Measurements from ENCODE around the gene TMEM47.

The TMEM47 gene

GRCh38 chrX:34656842-34657725 lies at the start of gene TMEM47:
Gene TMEM47 (minus strand): TSS chrX:34657285. CDS start chrX:34657029, 256 bp downstream.
- no peak for DNase-seq (ENCODE audit: low read depth, low spot score)

- DNase-seq (ENCODE audit: low read depth, low spot score) = no peak
Measured at GRCh38 chrX:34687095-34687494, 30.0 kb upstream of the TMEM47 start.

GRCh38 chrX:34659575-34659974 lies 2.5 kb upstream of the TMEM47 start:
- DNase-seq (ENCODE audit: low read depth, low spot score) = no peak

GRCh38 chrX:34658326-34658725 lies 1.2 kb upstream of the TMEM47 start:
- DNase-seq (ENCODE audit: low read depth, low spot score) = no peak

GRCh38 chrX:34657726-34658070 lies 613 bp upstream of the TMEM47 start:
- DNase-seq (ENCODE audit: low read depth, low spot score) = no peak

GRCh38 chrX:34656467-34656841 lies 631 bp downstream of the TMEM47 start:
- no peak for DNase-seq (ENCODE audit: low read depth, low spot score)

GRCh38 chrX:34655501-34656455 lies 1.3 kb downstream of the TMEM47 start:
- no peak for DNase-seq (ENCODE audit: low read depth, low spot score)

- no peak for DNase-seq (ENCODE audit: low read depth, low spot score)
Measured at GRCh38 chrX:34654696-34655490, 2.2 kb downstream of the TMEM47 start.

GRCh38 chrX:34653811-34654210 lies 3.3 kb downstream of the TMEM47 start:
- DNase-seq (ENCODE audit: low read depth, low spot score) = no peak

- DNase-seq (ENCODE audit: low read depth, low spot score) = no peak
Measured at GRCh38 chrX:34642849-34643248, 14.2 kb downstream of the TMEM47 start.

GRCh38 chrX:34638116-34638515 lies 19.0 kb downstream of the TMEM47 start:
- no peak for DNase-seq (ENCODE audit: low read depth, low spot score)

GRCh38 chrX:34634349-34634748 lies 22.7 kb downstream of the TMEM47 start:
- DNase-seq (ENCODE audit: low read depth, low spot score) = no peak

- DNase-seq (ENCODE audit: low read depth, low spot score) = no peak
Measured at GRCh38 chrX:34632384-34632783, 24.7 kb downstream of the TMEM47 start.

- DNase-seq (ENCODE audit: low read depth, low spot score) = no peak
Measured at GRCh38 chrX:34631479-34632220, 25.4 kb downstream of the TMEM47 start.

GRCh38 chrX:34629572-34629971 lies 27.5 kb downstream of the TMEM47 start:
- DNase-seq (ENCODE audit: low read depth, low spot score) = no peak

- no peak for DNase-seq (ENCODE audit: low read depth, low spot score)
Measured at GRCh38 chrX:34624416-34624815, 32.7 kb downstream of the TMEM47 start.

- DNase-seq (ENCODE audit: low read depth, low spot score) = no peak
Measured at GRCh38 chrX:34619920-34620319, 37.2 kb downstream of the TMEM47 start.

GRCh38 chrX:34612036-34612435 lies 45.0 kb downstream of the TMEM47 start:
- no peak for DNase-seq (ENCODE audit: low read depth, low spot score)

- no peak for DNase-seq (ENCODE audit: low read depth, low spot score)
Measured at GRCh38 chrX:34598362-34598761, 58.7 kb downstream of the TMEM47 start.

GRCh38 chrX:34586936-34587335 lies 70.1 kb downstream of the TMEM47 start:
- DNase-seq (ENCODE audit: low read depth, low spot score) = no peak

- DNase-seq (ENCODE audit: low read depth, low spot score) = no peak
Measured at GRCh38 chrX:34586346-34586911, 70.7 kb downstream of the TMEM47 start.
